GM10266 (cell line): Measurements from ENCODE around the gene PAPSS1.

Source experiments
- DNase-seq: peaks from one replicate; pipeline ENCODE4 v3.0.0; 2012; ENCODE audit errors: extremely low spot score
- CTCF ChIP-seq: IDR thresholded peaks from 2 replicates; pipeline ENCODE4 v1.5.1; 2012; ENCODE audit warnings: mild to moderate bottlenecking, low read depth; ENCODE audit not compliant: control insufficient read depth, insufficient read depth; ENCODE audit errors: missing control alignments

PAPSS1 gene

GRCh38 chr4:107719922-107720722, at the start of gene PAPSS1:
TSS of gene PAPSS1 (minus strand) at chr4:107720234. CDS start at chr4:107720179, 55 bp downstream.
- TF ChIP-seq CTCF = no peak
- DNase-seq = peak; percentile 90

- TF ChIP-seq CTCF = no peak
- no peak for DNase-seq
Observed at GRCh38 chr4:107760281-107760947, 40.4 kb upstream of the PAPSS1 start.

- peak; percentile 30 for DNase-seq
- peak; percentile 35 for TF ChIP-seq CTCF
Observed at GRCh38 chr4:107757864-107758476, 37.9 kb upstream of the PAPSS1 start.

- DNase-seq = no peak
- TF ChIP-seq CTCF = no peak
Observed at GRCh38 chr4:107757283-107757682, 37.2 kb upstream of the PAPSS1 start.

- no peak for DNase-seq
- TF ChIP-seq CTCF = no peak
Observed at GRCh38 chr4:107755841-107756356, 35.9 kb upstream of the PAPSS1 start.

GRCh38 chr4:107751670-107752069, 31.6 kb upstream of the PAPSS1 start:
- no peak for TF ChIP-seq CTCF

More at GRCh38 chr4:107751670-107752069, 31.6 kb upstream of the PAPSS1 start:
- no peak for DNase-seq
